Measurements from ENCODE around the gene CD81. TPM values are rescaled to one million over a fixed set of nuclear protein-coding genes. Genes with fewer than 3 reads are reported as not detected.
A peak's percentile ranks its signal among the peaks of the same experiment; 100 is the strongest.

Gene CD81
- total and polyA plus RNA-seq, 7 donors: 75.9 to 155 (median 112) TPM

GRCh38 chr11:2401436-2401984 lies 24.4 kb downstream of the CD81 start:
- TF ChIP-seq, protein P1, sequence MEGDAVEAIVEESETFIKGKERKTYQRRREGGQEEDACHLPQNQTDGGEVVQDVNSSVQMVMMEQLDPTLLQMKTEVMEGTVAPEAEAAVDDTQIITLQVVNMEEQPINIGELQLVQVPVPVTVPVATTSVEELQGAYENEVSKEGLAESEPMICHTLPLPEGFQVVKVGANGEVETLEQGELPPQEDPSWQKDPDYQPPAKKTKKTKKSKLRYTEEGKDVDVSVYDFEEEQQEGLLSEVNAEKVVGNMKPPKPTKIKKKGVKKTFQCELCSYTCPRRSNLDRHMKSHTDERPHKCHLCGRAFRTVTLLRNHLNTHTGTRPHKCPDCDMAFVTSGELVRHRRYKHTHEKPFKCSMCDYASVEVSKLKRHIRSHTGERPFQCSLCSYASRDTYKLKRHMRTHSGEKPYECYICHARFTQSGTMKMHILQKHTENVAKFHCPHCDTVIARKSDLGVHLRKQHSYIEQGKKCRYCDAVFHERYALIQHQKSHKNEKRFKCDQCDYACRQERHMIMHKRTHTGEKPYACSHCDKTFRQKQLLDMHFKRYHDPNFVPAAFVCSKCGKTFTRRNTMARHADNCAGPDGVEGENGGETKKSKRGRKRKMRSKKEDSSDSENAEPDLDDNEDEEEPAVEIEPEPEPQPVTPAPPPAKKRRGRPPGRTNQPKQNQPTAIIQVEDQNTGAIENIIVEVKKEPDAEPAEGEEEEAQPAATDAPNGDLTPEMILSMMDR (IDR thresholded peaks at IDR 0.05): no peak
- intact Hi-C loops (cut with DNase I): no loop called here
- no peaks in the 10 kb centered on the region for H3K27me3 ChIP-seq (ENCODE audit: insufficient read depth in 3 of 3, low read length in 2 of 3)
- H3K9me3 ChIP-seq: no peaks in the 10 kb centered on the region
- 36 to 41% (median 39%) methylated on average over 12 of the region's 12 CpGs for WGBS, 3 donors
- no peak for ATAC-seq
- H3K27ac ChIP-seq: peak overlapping the region; percentile 98
- no peak for DNase-seq
- peak overlapping the region; percentile 86 for H3K4me3 ChIP-seq
- H3K36me3 ChIP-seq (ENCODE audit: insufficient read depth in 1 of 2, low read depth in 1 of 2): peaks cover 0 to 36% of the 10 kb centered on the region in 2 donors
- H3K4me1 ChIP-seq: peaks cover 25% of the 10 kb centered on the region

DNA sequence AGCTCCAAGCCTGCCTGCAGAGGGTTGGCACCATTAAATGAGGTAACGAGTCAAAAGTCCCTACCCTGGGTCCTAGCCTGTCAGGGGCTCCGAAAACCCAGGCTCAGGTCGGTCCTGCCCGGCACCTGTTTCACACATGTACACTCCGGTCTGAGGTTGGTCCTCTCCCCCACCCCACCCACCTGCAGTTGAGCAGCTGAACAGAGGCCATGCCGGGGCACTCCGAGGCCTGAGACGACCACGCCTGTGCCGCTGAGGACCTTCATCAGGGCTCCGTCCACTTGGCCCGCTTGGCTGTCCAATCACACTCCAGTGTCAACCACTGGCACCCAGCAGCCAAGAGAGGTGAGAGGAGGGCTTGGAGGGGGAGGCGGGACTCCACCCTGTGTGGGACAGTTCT lies 25.0 kb downstream of the CD81 start:
- Histone ChIP-seq H3K36me3 (ENCODE audit: insufficient read depth in 1 of 2, low read depth in 1 of 2) (peaks cover 0 to 30% of the 10 kb centered on the region in 2 donors), H3K4me3 (peak overlapping the region; percentile 86), H3K4me1 (peaks cover 25% of the 10 kb centered on the region), H3K9me3 (no peaks in the 10 kb centered on the region), H3K27me3 (ENCODE audit: insufficient read depth in 3 of 3, low read length in 2 of 3) (no peaks in the 10 kb centered on the region), H3K27ac (no peak overlapping the region)
- DNase-seq (no peak), ATAC-seq (no peak)
- intact Hi-C loops (cut with DNase I): no loop called here
- 78 to 82% (median 82%) methylated on average over 13 of the region's 13 CpGs for WGBS, 3 donors
- TF ChIP-seq, protein P1 (IDR thresholded peaks at IDR 0.05): no peak

DNA sequence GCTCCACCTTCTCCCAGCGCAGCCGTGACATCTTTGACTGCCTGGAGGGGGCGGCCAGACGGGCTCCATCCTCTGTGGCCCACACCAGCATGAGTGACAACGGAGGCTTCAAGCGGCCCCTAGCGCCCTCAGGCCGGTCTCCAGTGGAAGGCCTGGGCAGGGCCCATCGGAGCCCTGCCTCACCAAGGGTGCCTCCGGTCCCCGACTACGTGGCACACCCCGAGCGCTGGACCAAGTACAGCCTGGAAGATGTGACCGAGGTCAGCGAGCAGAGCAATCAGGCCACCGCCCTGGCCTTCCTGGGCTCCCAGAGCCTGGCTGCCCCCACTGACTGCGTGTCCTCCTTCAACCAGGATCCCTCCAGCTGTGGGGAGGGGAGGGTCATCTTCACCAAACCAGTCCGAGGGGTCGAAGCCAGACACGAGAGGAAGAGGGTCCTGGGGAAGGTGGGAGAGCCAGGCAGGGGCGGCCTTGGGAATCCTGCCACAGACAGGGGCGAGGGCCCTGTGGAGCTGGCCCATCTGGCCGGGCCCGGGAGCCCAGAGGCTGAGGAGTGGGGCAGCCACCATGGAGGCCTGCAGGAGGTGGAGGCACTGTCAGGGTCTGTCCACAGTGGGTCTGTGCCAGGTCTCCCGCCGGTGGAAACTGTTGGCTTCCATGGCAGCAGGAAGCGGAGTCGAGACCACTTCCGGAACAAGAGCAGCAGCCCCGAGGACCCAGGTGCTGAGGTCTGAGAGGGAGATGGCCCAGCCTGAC lies 26.0 kb downstream of the CD81 start:
- Histone ChIP-seq H3K4me1 (peaks cover 25% of the 10 kb centered on the region), H3K27me3 (ENCODE audit: insufficient read depth in 3 of 3, low read length in 2 of 3) (no peaks in the 10 kb centered on the region), H3K36me3 (ENCODE audit: insufficient read depth in 1 of 2, low read depth in 1 of 2) (peaks cover 0 to 24% of the 10 kb centered on the region in 2 donors), H3K4me3 (no peak overlapping the region), H3K9me3 (no peaks in the 10 kb centered on the region), H3K27ac (no peak overlapping the region)
- TF ChIP-seq, protein P1 (IDR thresholded peaks at IDR 0.05): no peak
- intact Hi-C loops (cut with DNase I): no loop called here
- 81 to 85% (median 83%) methylated on average over 29 to 31 of the region's 31 CpGs for WGBS, 3 donors
- DNase-seq (no peak), ATAC-seq (no peak)

DNA sequence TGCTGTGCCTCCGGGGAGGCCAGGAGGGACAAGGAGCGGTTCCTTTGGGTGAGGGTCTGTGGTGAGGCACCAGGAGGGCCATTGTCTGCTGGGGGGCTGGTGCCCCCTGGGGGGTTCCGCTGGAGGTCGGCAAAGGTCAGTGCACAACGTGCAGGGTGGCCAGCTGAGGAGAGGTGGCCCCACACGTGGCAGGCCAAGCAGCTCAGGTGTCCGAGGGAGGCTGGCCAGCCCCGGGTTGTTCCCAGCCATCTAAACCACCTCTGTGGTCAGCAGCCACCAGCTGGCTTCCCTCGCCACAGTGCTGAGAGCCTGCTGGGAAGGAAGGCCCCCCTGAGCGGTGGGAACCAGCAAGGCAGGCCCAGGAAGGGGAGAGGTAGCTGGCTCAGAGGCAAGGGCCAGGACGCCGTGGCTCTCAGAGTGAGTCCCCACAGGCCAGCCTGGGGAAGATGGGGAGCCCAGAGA lies 27.7 kb downstream of the CD81 start:
- DNase-seq (no peak), ATAC-seq (no peak)
- H3K27me3 ChIP-seq (ENCODE audit: insufficient read depth in 3 of 3, low read length in 2 of 3): no peaks in the 10 kb centered on the region
- 44 to 58% (median 58%) methylated on average over 12 of the region's 12 CpGs for WGBS, 3 donors
- no peak overlapping the region for H3K27ac ChIP-seq
- H3K36me3 ChIP-seq (ENCODE audit: insufficient read depth in 1 of 2, low read depth in 1 of 2): peaks cover 0 to 24% of the 10 kb centered on the region in 2 donors
- no peaks in the 10 kb centered on the region for H3K9me3 ChIP-seq
- H3K4me1 ChIP-seq: peaks cover 13% of the 10 kb centered on the region
- no peak overlapping the region for H3K4me3 ChIP-seq
- TF ChIP-seq, protein P1 (IDR thresholded peaks at IDR 0.05): no peak
- intact Hi-C loops (cut with DNase I): no loop called here
